ENCODE measurements around the gene B3GAT1. TPM values are rescaled to one million over a fixed set of nuclear protein-coding genes. Genes with fewer than 3 reads are reported as not detected.

B3GAT1 gene
- total and polyA plus RNA-seq, 2 donors (not counting 1 experiment from before 2014, with no cell fraction given), result 0.06 TPM; not detected in 1

- no peak for ATAC-seq (ENCODE audit: low read depth)
Measured at GRCh38 chr11:134401825-134402809, 9.9 kb downstream of the B3GAT1 start.

GRCh38 chr11:134399996-134400395, 12.0 kb downstream of the B3GAT1 start:
- TF ChIP-seq EZH2 (IDR thresholded peaks at IDR 0.05; ENCODE audit: borderline replicate concordance, insufficient read depth, low read depth, low read length, poor library complexity, severe bottlenecking), result no peak
- TF ChIP-seq CTCF (IDR thresholded peaks at IDR 0.05), result no peak
- no peaks in the 10 kb centered on the region for H3K36me3 ChIP-seq (replicated peaks in 1 of 2; ENCODE audit: control extremely low read depth in 1 of 2, control insufficient read depth in 1 of 2, extremely low read depth in 1 of 2, insufficient read depth in 2 of 2, low read length in 1 of 2)
- WGBS (ENCODE audit: insufficient coverage), result 82% methylated on average over 7 of the region's 7 CpGs
- CTCF ChIA-PET, result no interaction called here
- H4K20me1 ChIP-seq (ENCODE audit: control insufficient read depth, insufficient read depth, low read length, poor library complexity, severe bottlenecking), result no peaks in the 10 kb centered on the region
- no peaks in the 10 kb centered on the region for H3K9me3 Mint-ChIP-seq (ENCODE audit: insufficient read depth)
- H3K27ac ChIP-seq (ENCODE audit: low read length in 2 of 2), result no peak overlapping the region
- H3K4me2 ChIP-seq (replicated peaks; ENCODE audit: low read depth, low read length, poor library complexity, severe bottlenecking), result no peak overlapping the region
- H3K79me2 ChIP-seq (ENCODE audit: control insufficient read depth, insufficient read depth, low read length), result no peaks in the 10 kb centered on the region
- intact Hi-C loops (cut with micrococcal nuclease), result no loop called here
- POLR2A ChIA-PET, result no interaction called here
- DNase-seq, result no peak
- H3K9me3 ChIP-seq (ENCODE audit: control extremely low read depth in 1 of 3, control insufficient read depth in 2 of 3, insufficient read depth in 1 of 3, low read length in 2 of 3), result peaks cover 0 to 6% (median 0%) of the 10 kb centered on the region in 3 donors
- ATAC-seq (ENCODE audit: low read depth), result no peak
- peaks cover 18% of the 10 kb centered on the region for H3K27me3 Mint-ChIP-seq
- H3K4me1 Mint-ChIP-seq, result no peaks in the 10 kb centered on the region
- no peaks in the 10 kb centered on the region for H3K4me1 ChIP-seq (ENCODE audit: control insufficient read depth in 2 of 2, insufficient read depth in 2 of 2, low read length in 2 of 2)
- H3K9ac ChIP-seq (ENCODE audit: low read length), result no peak overlapping the region
- no peak overlapping the region for H3K4me3 Mint-ChIP-seq
- no peak overlapping the region for H3K27ac Mint-ChIP-seq
- no peak overlapping the region for H3K4me3 ChIP-seq (ENCODE audit: control extremely low read depth in 1 of 5, extremely low read depth in 1 of 5, insufficient read depth in 1 of 5, low read depth in 2 of 5, low read length in 4 of 5)
- H3K27me3 ChIP-seq (replicated peaks in 1 of 4; ENCODE audit: control extremely low read depth in 1 of 4, control insufficient read depth in 3 of 4, insufficient read depth in 4 of 4, low read length in 3 of 4), result peaks cover 0 to 2% (median 0%) of the 10 kb centered on the region in 4 experiments
- no peak overlapping the region for H2AFZ ChIP-seq (ENCODE audit: insufficient read depth, low read depth, low read length, poor library complexity, severe bottlenecking)

More at GRCh38 chr11:134401825-134402809, 9.9 kb downstream of the B3GAT1 start:
- Histone ChIP-seq H3K79me2 (ENCODE audit: control insufficient read depth, insufficient read depth, low read length) (no peaks in the 10 kb centered on the region), H3K27me3 (replicated peaks in 1 of 4; ENCODE audit: control extremely low read depth in 1 of 4, control insufficient read depth in 3 of 4, insufficient read depth in 4 of 4, low read length in 3 of 4) (peaks cover 0 to 2% (median 0%) of the 10 kb centered on the region in 4 experiments), H3K9ac (ENCODE audit: low read length) (no peak overlapping the region), H3K4me1 (ENCODE audit: control insufficient read depth in 2 of 2, insufficient read depth in 2 of 2, low read length in 2 of 2) (no peaks in the 10 kb centered on the region), H2AFZ (ENCODE audit: insufficient read depth, low read depth, low read length, poor library complexity, severe bottlenecking) (no peak overlapping the region), H3K4me2 (replicated peaks; ENCODE audit: low read depth, low read length, poor library complexity, severe bottlenecking) (no peak overlapping the region), H3K27ac (ENCODE audit: low read length in 2 of 2) (no peak overlapping the region), H4K20me1 (ENCODE audit: control insufficient read depth, insufficient read depth, low read length, poor library complexity, severe bottlenecking) (no peaks in the 10 kb centered on the region), H3K9me3 (ENCODE audit: control extremely low read depth in 1 of 3, control insufficient read depth in 2 of 3, insufficient read depth in 1 of 3, low read length in 2 of 3) (peaks cover 0 to 6% (median 0%) of the 10 kb centered on the region in 3 donors), H3K36me3 (replicated peaks in 1 of 2; ENCODE audit: control extremely low read depth in 1 of 2, control insufficient read depth in 1 of 2, extremely low read depth in 1 of 2, insufficient read depth in 2 of 2, low read length in 1 of 2) (no peaks in the 10 kb centered on the region), H3K4me3 (ENCODE audit: control extremely low read depth in 1 of 5, extremely low read depth in 1 of 5, insufficient read depth in 1 of 5, low read depth in 2 of 5, low read length in 4 of 5) (no peak overlapping the region)
- intact Hi-C loops (cut with micrococcal nuclease), result no loop called here
- Mint-ChIP-seq H3K27me3 (peaks cover 24% of the 10 kb centered on the region), H3K4me3 (no peak overlapping the region), H3K4me1 (no peaks in the 10 kb centered on the region), H3K27ac (no peak overlapping the region), H3K9me3 (ENCODE audit: insufficient read depth) (no peaks in the 10 kb centered on the region)
- TF ChIP-seq EZH2 (IDR thresholded peaks at IDR 0.05; ENCODE audit: borderline replicate concordance, insufficient read depth, low read depth, low read length, poor library complexity, severe bottlenecking), result no peak
- 76% methylated on average over 16 of the region's 19 CpGs for WGBS (ENCODE audit: insufficient coverage)
- POLR2A ChIA-PET, result no interaction called here
- DNase-seq, result no peak
- CTCF ChIA-PET, result no interaction called here

Data from B cell (primary cell).